ENCODE results near the gene RBPJ. TPM values are rescaled to one million over a fixed set of nuclear protein-coding genes. Genes with fewer than 3 reads are reported as not detected.

RBPJ gene
- total RNA-seq, 4 donors from 2014 or later, result 115 to 214 (median 173) TPM

DNA sequence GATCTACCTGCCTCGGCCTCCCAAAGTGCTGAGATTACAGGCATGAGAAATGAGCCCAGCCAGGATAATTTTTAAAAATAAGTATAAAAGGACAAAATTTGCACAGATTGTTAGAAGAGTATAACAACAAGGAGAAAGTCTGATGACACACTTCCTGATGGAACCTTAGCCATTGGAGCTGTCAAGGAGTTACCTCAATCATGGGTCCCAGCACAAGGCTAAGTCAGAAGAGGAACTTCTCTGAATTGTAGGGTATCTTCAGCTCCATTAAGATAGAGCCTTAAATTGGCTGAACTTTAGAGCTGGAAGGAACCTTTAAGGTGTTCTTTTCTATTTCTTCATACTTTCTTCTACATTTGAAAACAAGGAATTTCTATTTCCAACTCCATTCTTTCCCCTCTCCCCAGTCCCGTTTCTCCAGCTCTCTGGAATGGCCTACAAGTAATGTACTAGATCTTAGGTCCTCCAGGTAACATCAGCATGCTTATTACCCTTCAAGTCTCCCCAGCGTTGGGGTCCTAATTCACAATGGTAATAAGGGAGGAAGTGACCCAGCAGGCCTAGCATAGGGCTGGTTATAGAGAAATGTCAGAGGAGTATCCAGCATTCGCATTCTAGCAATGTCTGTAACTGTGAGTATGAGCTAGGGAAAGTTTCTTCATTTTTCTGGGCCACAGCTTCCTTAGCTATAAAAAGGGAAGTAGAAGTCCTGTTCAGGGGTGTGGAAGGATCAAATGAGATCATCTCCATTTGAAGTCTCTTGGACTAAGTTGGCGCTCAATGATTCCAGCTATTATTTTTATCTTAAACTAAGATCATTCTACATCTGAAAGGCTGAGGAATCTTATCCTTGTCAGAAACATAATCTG, 18.5 kb upstream of the RBPJ start:
- TF ChIP-seq, protein P1, sequence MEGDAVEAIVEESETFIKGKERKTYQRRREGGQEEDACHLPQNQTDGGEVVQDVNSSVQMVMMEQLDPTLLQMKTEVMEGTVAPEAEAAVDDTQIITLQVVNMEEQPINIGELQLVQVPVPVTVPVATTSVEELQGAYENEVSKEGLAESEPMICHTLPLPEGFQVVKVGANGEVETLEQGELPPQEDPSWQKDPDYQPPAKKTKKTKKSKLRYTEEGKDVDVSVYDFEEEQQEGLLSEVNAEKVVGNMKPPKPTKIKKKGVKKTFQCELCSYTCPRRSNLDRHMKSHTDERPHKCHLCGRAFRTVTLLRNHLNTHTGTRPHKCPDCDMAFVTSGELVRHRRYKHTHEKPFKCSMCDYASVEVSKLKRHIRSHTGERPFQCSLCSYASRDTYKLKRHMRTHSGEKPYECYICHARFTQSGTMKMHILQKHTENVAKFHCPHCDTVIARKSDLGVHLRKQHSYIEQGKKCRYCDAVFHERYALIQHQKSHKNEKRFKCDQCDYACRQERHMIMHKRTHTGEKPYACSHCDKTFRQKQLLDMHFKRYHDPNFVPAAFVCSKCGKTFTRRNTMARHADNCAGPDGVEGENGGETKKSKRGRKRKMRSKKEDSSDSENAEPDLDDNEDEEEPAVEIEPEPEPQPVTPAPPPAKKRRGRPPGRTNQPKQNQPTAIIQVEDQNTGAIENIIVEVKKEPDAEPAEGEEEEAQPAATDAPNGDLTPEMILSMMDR (IDR thresholded peaks at IDR 0.05; ENCODE audit: low read depth), result no peak

DNA sequence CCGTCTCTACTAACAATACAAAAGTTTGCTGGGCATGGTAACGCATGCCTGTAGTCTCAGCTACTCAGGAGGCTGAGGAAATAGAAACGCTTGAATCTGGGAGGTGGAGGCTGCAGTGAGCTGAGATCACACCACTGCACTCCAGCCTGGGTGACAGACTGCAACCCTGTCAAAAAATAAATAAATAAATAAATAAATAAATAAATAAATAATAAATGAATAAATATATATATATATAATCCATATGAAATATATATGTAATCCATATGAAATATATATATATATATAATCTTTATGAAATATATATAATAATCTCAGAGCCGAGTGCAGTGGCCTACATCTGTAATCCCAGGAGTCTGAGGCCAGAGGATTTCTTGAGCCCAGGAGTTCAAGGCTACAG, 17.8 kb upstream of the RBPJ start:
- TF ChIP-seq, protein P1 (IDR thresholded peaks at IDR 0.05; ENCODE audit: low read depth), result no peak

DNA sequence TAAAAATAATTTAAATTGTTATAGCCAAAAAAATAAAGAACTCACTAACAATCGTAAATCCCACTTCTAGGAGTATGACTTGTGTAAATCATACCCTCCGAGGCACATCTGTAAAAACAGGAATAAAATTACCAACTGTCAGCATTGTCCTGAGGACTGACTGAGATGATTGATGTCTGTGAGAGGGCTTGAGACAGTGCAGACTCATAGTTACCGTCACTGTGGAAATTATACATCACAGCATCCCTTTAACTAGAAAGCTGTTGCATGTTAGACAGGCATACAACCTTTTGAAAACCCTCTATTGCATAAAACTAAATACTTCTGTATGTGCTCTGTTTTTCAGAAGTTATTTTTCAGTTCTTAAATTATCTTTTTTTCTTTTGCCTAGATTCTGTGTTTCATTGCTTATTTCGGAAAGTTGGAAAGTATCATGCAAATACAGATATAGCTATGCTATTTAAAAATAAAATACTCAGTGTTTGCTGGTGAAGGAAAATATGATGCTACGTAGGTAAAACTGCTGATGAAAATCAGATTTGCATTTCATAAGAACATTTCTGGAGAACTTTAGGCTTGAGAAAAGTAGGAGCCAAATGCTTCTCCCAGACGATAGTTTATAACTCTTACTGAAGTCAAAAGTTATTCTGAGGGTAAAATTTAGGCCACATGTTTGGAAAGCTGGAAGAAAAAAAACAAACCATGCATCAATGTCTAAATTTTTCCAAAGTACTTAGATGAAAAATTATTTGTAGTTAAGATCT, 13.6 kb upstream of the RBPJ start:
- TF ChIP-seq, protein P1 (IDR thresholded peaks at IDR 0.05; ENCODE audit: low read depth), result no peak

DNA sequence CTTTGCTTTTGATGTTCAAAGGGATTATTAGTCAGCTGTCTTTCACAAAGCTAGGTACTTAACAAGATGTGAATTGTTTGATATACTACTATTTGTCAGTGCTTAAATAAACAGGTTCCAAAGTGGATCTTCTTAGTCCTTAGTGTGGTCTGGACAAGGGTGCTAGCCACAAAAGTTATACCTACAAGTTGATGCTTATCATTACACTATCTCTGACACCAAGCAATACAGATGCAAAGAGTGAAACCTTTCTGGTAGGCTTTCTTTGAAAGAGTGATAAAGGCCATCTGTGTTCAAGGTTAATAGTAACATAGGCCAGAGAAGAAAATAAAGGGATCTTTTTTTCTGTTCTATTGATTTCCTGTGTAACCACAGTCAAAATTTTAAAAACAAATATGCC, 12.2 kb upstream of the RBPJ start:
- TF ChIP-seq, protein P1 (IDR thresholded peaks at IDR 0.05; ENCODE audit: low read depth), result no peak

DNA sequence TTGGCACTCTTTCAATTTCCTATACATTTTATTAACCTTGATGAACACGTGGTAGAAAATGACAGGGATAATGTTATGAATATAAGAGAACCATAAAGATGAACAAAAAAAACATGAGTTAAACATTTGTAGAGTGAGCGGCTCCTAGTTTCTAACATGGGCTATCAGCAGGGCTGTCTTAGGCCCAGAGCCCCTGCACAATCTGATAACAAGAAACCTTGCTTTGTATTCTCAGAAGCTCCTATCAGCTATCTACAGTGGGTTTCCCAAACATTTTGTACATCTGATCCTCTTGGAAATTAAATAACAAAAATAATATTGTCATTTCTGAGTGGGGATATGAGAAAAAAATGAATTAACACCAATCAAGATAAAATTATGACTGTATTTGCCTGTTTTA, 10.6 kb upstream of the RBPJ start:
- TF ChIP-seq, protein P1 (IDR thresholded peaks at IDR 0.05; ENCODE audit: low read depth), result no peak

DNA sequence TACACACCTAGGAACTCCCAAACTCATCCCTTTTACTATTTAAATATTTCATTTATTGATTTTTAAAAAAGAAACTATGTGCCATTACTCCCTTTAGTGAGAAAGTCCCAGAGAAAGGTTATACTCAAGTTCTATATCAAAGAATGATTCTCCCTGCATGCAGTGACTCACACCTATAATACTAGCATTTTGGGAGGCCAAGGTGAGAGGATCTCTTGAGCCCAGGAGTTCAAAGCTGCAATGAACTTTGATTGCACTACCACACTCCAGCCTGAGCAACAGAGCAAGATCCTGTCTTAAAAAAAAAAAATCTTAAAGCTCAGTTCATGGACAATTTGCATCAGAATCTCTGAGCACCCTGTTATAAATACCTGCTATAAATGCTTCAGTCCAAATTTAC, 9.2 kb upstream of the RBPJ start:
- TF ChIP-seq, protein P1 (IDR thresholded peaks at IDR 0.05; ENCODE audit: low read depth), result no peak

DNA sequence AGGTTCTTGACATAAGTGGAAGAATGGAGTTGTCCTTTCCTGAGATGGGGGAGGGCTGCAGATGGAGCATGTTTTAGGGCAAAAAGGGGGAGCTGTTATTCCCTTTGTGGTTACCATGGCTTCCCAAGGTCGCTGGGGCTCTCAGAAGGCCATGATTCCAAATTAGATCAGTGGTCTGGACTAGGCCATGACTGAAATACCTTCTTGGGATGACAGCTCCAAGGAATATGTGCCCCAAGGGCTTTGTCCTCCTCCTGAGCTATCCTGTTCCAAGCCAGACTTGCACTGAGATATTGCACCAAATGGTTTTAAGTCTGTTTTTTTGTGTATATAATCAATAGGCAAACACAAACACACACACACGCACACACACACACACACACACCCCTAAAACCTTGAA, 3.0 kb upstream of the RBPJ start:
- TF ChIP-seq, protein P1 (IDR thresholded peaks at IDR 0.05; ENCODE audit: low read depth), result no peak
